OCI-LY1 (cell line): Measurements from ENCODE around the gene SIDT1.

ENCODE experiments used
- CTCF ChIP-seq: fragments of 200-600 bp; sonication (generic), shearing (Covaris generic); IDR thresholded peaks from 2 replicates; pipeline ENCODE4 v1.5.1; 2017; ENCODE audit warnings: mild to moderate bottlenecking, antibody characterized with exemption, low read length, moderate library complexity, mixed read lengths
- EZH2 ChIP-seq: fragments of 200-600 bp; sonication (generic), shearing (Covaris generic); IDR thresholded peaks from 2 replicates; pipeline ENCODE4 v1.8.0; 2017; ENCODE audit warnings: borderline replicate concordance, mixed run types, mild to moderate bottlenecking, antibody characterized with exemption, low read length, moderate library complexity, mixed read lengths

- no peak for TF ChIP-seq EZH2
- no peak for TF ChIP-seq CTCF
Measured at GRCh38 chr3:113541519-113541918, 9.2 kb downstream of the SIDT1 start.
